GM21619 (cell line): ENCODE results near the gene TMX1.

ENCODE experiments used
- ATAC-seq: cut with Tn5 transposase; IDR thresholded peaks from one replicate; pipeline ENCODE4 v1.9.1; 2021; ENCODE audit not compliant: unreplicated experiment

The TMX1 gene

DNA sequence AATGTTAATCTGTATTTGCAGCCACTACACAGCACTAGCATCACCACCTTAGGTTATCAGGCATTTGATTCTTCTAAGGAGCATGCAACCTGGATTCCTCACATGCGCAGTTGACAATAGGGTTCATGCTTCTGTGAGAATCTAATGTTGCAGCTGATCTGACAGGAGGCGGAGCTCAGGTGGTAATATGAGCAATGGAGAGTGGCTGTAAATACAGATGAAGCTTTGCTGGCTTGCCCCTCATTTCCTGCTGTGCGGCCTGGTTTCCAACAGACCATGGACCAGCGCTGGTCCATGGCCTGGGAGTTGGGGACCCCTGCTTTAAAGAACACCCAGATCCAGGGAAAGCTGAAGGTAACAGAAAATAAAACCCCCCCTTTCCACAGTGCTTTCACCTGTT is 51.0 kb downstream of the TMX1 start:
- ATAC-seq = no peak

DNA sequence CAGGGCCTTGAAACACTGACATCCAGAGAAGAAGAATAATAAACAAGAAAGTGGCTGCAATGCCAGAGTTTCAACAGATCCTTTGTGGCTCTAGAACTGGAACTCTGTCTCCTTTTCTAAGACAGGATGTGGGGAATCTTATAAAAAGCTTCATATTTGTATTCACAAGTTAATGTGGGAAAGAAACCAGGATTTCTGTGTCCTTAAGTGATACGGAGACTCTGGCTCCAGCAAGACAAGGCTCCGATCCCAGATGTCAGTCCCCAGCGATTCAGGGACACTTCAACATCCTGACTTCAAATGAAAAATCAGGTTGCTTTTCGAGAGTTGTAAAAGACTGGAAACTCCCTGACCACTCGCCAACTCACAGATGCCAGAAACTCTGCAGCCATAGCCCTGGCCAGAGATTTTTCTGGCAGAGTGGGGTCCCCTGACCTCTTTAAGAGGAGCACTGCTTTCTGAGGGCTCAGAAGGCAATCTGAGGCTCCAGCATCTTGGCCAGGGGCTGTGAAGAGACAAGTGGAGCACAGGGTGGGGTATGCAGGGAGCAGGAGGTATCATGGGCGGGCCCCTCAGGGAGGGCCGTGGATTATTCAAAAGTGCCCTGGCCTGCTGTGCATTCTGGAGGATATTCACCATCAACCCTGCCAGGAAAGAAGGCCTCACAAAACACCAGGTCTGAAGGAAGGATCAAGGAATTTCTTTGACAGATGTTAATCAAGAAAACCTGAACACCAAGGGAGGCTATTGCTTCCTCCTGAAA is 53.3 kb downstream of the TMX1 start:
- no peak for ATAC-seq

DNA sequence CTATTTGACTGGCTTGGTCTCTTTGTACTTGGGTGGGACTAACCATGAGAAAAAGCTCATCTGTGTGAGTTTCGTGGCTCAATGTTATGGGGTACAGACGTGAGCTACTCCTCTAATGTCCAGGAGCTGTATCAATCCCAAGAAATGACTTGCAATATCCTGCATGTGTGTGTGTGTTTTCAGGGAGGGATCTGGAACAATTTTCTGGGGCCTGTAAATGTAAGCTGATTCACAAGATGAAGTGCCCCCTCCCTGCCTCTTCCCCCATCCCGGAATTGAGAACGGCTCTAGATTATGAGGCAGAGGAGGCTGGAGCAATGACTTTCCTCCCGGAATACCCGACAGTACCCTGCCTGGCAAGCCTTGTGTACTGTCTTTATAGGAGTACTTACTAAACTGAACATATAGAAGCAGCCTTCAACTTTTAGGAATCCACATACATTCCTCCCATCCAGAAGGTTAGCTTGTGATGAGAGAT is 53.9 kb downstream of the TMX1 start:
- ATAC-seq = no peak

DNA sequence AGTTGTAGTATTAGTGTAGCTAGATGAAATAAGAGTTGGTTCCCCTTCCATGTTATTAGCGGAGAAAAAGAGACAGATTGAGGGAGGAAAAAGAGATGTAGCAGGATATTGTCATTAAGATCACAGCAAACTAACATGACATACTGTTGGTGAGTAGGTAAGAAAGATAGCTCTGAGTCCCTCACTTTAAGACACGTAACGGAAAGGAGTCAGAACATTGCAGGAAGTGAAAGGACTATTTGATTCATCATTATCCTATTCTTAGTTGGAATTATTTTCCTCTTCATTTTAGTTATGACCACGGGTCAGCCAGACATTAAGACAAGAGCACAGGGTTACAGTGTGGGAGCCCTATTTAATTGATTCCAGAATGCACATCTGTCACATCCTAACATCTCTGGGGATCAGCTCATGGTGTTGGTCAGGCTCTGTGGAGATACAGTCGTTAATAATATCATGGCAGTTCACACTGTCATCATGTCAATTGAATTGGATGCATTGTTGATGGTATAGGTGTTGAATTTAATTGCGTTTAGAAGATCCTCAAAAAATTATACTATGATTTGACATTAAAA is 55.0 kb downstream of the TMX1 start:
- no peak for ATAC-seq

DNA sequence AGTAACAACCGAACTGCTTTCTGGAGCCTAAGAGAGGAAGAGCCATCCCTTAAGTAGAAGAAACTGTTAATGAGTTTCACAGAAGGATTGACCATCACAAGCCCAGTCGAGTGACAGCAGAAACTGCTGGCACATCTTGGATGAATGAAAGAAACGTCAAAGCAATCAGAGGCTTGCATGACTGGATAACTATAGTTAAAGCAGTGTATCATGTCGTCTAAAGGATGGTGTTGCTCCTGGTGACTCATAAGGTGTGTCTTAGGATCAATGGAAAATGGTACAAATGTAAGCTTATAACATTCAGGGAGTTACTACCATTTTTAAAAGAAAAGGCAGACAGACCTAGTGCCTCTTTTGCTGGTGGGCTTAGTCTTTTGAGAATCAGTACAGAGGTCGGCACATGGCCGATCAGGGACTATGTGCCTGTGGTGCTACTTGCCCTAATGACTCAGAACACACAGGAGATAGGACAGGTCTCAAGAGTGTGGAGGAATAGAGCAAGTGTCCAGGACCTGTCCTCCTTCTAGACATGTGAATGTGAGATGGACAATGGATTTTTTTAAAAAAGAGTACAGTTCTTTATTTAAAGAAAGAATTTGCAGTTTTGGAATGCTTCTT is 55.7 kb downstream of the TMX1 start:
- ATAC-seq = no peak

DNA sequence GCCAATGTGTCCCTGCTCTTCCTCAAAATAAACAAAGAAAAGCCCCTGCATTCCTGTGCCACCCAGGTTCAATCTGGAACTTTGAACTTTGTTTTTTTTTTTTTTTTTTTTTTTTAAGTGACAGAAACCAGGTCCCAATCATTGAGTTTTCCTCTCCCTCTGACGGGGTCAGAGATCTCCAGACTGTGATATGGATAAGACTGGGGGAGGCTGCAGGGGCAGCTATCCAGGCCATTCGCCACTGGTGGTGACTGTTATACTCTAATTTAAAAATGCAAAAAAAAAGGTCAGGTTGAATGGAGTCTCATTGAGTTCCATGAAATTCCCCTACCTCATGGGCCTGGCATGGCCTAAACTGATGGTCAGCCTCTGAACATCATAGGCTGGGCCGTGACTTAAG is 57.0 kb downstream of the TMX1 start:
- ATAC-seq = no peak

DNA sequence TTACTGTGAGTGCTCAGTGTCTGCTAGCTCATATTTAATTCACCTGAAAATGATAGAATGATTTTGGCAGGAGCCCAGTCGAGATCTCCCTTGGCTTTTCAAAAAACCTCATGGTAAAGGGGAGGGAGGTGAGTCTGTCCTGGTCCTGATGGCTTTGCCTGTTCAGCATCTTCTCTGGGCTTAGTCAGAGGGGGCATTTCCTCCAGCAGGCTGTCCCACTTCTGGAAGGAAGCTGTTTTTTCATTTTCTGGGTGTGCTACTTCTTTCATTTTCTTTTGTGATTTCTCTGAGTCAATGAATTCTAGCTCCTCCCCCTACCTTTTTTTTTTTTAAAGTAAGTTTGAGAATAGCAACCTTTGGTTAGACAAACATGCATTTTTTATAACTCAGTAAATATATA is 58.8 kb downstream of the TMX1 start:
- ATAC-seq = no peak

DNA sequence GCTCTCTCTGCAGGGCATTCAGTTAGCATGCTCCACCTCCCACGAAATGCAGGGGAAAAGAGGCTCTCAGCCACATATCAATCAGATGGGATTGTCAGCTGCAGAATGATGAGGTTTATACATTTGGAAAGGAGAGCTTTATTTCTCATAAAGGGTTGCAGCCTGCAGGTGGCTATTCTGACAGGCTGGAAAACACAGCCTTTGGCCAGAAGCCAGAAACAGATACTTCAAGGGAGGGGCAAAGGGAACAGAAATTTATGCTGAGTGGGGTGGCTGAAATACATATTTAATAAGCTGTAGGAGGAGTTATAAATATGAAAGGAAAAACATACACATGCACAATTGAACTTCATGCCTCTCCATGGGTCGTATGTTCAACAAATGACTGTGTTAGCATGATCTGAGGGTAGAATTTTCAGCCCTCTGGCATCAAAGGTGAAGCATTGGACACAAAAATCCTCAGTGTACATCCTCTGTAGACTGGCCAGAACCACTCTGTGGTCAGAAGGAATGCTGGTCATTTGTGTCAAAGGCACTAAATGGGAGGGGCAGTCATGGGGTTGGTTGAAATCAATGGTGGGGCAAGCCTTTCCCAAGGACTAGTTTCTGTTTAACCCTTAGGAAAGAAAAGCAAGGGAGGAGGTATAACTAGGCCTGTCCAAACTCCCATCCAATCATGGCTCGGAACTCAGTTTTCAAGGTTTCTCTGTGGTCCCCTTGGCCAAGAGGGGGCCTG is 62.4 kb downstream of the TMX1 start:
- ATAC-seq = no peak

DNA sequence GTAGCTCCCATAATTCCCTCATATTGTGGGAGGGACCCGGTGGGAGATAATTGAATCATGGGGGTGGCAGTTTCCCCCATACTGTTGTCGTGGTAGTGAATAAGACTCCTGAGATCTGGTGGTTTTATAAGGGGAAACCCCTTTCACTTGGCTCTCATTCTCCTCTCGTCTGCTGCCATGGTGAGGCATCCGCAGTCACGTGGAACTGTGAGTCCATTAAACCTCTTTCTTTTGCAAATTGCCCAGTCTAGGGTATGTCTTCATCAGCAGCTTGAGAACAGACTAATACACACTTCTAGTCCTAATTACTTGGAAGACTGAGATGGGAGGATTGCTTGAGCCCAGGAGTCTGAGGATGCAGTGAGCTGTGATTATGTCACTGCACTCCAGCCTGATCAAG is 64.4 kb downstream of the TMX1 start:
- no peak for ATAC-seq

DNA sequence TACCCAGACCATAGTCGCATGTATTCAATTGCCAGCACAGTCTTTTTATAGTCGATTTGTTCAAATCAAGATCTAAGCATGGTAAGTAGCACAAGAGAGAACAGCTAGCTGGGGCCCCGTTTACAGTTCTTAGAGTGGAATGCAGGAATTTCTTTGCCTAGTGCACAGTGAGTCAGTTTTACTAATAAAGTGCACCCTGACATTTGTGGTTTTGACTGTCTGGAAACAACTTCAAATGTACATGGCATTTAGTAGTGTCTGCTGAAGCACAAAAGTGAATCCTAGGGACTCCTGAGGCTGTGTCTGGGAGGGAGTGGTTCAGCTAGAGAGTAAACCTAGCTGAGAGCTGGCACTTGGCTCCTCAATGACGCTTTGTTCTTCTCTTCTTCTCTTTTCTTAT is 64.9 kb downstream of the TMX1 start:
- ATAC-seq = no peak

DNA sequence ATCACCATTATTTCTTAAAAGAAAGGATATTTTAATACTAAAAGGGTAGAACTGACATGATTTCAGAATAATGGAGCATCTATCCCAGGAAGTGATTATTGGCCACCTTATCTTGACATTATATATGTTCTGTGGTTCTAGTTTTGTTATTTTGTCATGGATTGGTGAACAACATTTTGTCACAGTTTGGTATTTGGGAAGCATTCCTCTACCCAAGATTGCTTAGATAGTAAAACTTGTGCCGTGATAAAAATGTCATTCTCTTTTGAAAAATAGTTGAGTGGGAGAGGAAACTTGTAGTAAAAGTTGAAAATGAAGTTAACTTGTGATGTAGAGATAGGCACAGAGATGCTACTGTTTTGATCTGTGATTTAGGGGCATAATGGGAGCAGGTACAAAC is 65.7 kb downstream of the TMX1 start:
- ATAC-seq = no peak
